ENCODE measurements around the gene PRR16.

The PRR16 gene

GRCh38 chr5:120512791-120513650, 48.9 kb downstream of the PRR16 start:
- H3K9me3 ChIP-seq (ENCODE audit: control extremely low read depth in 1 of 5, control insufficient read depth in 4 of 5, insufficient read depth in 2 of 5, low read depth in 1 of 5, low read length in 4 of 5) = no peaks in the 10 kb centered on the region
- DNase-seq = no peak
- H3K27ac ChIP-seq (ENCODE audit: insufficient read depth in 1 of 2, low read depth in 1 of 2, low read length in 2 of 2, poor library complexity in 1 of 2, severe bottlenecking in 2 of 2) = no peak overlapping the region
- no peaks in the 10 kb centered on the region for H3K36me3 ChIP-seq (ENCODE audit: control insufficient read depth in 4 of 4, insufficient read depth in 4 of 4, low read length in 3 of 4)
- no peak overlapping the region for H3K4me3 ChIP-seq (ENCODE audit: control insufficient read depth in 1 of 7, extremely low read depth in 1 of 7, insufficient read depth in 4 of 7, low read depth in 2 of 7, low read length in 6 of 7)
- no peaks in the 10 kb centered on the region for H3K4me1 ChIP-seq (ENCODE audit: control extremely low read depth in 1 of 4, control insufficient read depth in 4 of 4, insufficient read depth in 4 of 4, low read length in 3 of 4)
- no peaks in the 10 kb centered on the region for H3K27me3 ChIP-seq (replicated peaks in 2 of 5; ENCODE audit: control insufficient read depth in 4 of 5, insufficient read depth in 5 of 5, low read length in 4 of 5)
- POLR2A ChIA-PET = no interaction called here
- CTCF ChIA-PET = interaction anchor here (1.4 kb wide), 1 partner anchor 16 kb away, joined by 3 read pairs; no protein-coding TSS in a partner anchor
- WGBS (ENCODE audit: insufficient coverage) = over 99% methylated on average over 9 of the region's 13 CpGs

DNA sequence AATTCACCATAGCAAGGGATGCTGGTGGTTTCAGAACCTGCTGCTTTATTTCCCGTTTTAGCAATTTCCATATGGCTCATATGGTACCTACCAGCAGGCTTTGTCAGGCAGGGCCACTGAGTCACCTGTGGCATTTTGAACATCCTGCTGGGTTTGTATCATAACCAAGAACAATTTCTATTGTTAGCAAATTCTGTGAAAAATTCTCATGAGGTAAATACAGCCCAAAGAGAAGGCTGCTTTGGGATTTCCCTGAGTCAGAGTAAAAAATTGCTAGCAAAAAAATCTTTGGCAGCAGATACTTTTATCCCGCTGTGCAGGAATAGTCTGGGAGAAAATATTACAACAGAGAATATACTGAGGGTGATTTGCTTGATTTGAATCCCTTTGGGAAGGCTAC, 52.7 kb downstream of the PRR16 start:
- no peaks in the 10 kb centered on the region for H3K4me1 ChIP-seq (ENCODE audit: control extremely low read depth in 1 of 4, control insufficient read depth in 4 of 4, insufficient read depth in 4 of 4, low read length in 3 of 4)
- no peak for DNase-seq
- H3K36me3 ChIP-seq (ENCODE audit: control insufficient read depth in 4 of 4, insufficient read depth in 4 of 4, low read length in 3 of 4) = no peaks in the 10 kb centered on the region
- POLR2A ChIA-PET = no interaction called here
- H3K27ac ChIP-seq (ENCODE audit: insufficient read depth in 1 of 2, low read depth in 1 of 2, low read length in 2 of 2, poor library complexity in 1 of 2, severe bottlenecking in 2 of 2) = no peak overlapping the region
- no peaks in the 10 kb centered on the region for H3K27me3 ChIP-seq (replicated peaks in 2 of 5; ENCODE audit: control insufficient read depth in 4 of 5, insufficient read depth in 5 of 5, low read length in 4 of 5)
- WGBS (ENCODE audit: insufficient coverage) = 81% methylated on average over 2 of the region's 2 CpGs
- no peaks in the 10 kb centered on the region for H3K9me3 ChIP-seq (ENCODE audit: control extremely low read depth in 1 of 5, control insufficient read depth in 4 of 5, insufficient read depth in 2 of 5, low read depth in 1 of 5, low read length in 4 of 5)
- no peak overlapping the region for H3K4me3 ChIP-seq (ENCODE audit: control insufficient read depth in 1 of 7, extremely low read depth in 1 of 7, insufficient read depth in 4 of 7, low read depth in 2 of 7, low read length in 6 of 7)
- CTCF ChIA-PET = no interaction called here

- Histone ChIP-seq H3K27ac (ENCODE audit: insufficient read depth in 1 of 2, low read depth in 1 of 2, low read length in 2 of 2, poor library complexity in 1 of 2, severe bottlenecking in 2 of 2) (no peak overlapping the region), H3K4me3 (ENCODE audit: control insufficient read depth in 1 of 7, extremely low read depth in 1 of 7, insufficient read depth in 4 of 7, low read depth in 2 of 7, low read length in 6 of 7) (no peak overlapping the region), H3K27me3 (replicated peaks in 2 of 5; ENCODE audit: control insufficient read depth in 4 of 5, insufficient read depth in 5 of 5, low read length in 4 of 5) (no peaks in the 10 kb centered on the region), H3K9me3 (ENCODE audit: control extremely low read depth in 1 of 5, control insufficient read depth in 4 of 5, insufficient read depth in 2 of 5, low read depth in 1 of 5, low read length in 4 of 5) (no peaks in the 10 kb centered on the region), H3K36me3 (ENCODE audit: control insufficient read depth in 4 of 4, insufficient read depth in 4 of 4, low read length in 3 of 4) (no peaks in the 10 kb centered on the region), H3K4me1 (ENCODE audit: control extremely low read depth in 1 of 4, control insufficient read depth in 4 of 4, insufficient read depth in 4 of 4, low read length in 3 of 4) (no peaks in the 10 kb centered on the region)
- ChIA-PET POLR2A (no interaction called here), CTCF (no interaction called here)
- WGBS (ENCODE audit: insufficient coverage) = 100% methylated on average over 1 of the region's 5 CpGs
- no peak for DNase-seq
Observed at GRCh38 chr5:120517607-120518252, 53.6 kb downstream of the PRR16 start.

DNA sequence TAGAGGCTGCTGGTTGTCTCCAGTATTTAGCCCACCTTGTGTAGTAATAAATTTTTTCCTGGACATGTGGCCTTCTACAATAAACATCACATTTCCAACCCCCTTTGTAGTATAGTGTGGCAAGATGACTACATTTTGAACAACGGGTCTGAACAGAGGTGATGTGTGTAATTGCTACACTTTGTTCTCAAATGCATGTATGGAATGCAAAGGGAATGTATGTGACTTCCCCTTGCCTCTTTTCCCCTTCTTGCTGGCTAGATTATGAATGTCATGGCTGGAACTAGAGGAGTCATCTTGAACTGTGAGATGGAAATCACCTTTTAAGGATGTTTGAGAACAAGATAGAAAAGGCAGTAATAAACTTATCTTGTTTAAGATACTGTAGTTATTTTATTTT, 54.5 kb downstream of the PRR16 start:
- H3K4me1 ChIP-seq (ENCODE audit: control extremely low read depth in 1 of 4, control insufficient read depth in 4 of 4, insufficient read depth in 4 of 4, low read length in 3 of 4) = no peaks in the 10 kb centered on the region
- H3K27ac ChIP-seq (ENCODE audit: insufficient read depth in 1 of 2, low read depth in 1 of 2, low read length in 2 of 2, poor library complexity in 1 of 2, severe bottlenecking in 2 of 2) = no peak overlapping the region
- ChIA-PET CTCF (no interaction called here), POLR2A (no interaction called here)
- H3K4me3 ChIP-seq (ENCODE audit: control insufficient read depth in 1 of 7, extremely low read depth in 1 of 7, insufficient read depth in 4 of 7, low read depth in 2 of 7, low read length in 6 of 7) = no peak overlapping the region
- no peak for DNase-seq
- no CpG with 5 or more reads among the region's 1 CpG for WGBS (ENCODE audit: insufficient coverage)
- H3K36me3 ChIP-seq (ENCODE audit: control insufficient read depth in 4 of 4, insufficient read depth in 4 of 4, low read length in 3 of 4) = no peaks in the 10 kb centered on the region
- H3K9me3 ChIP-seq (ENCODE audit: control extremely low read depth in 1 of 5, control insufficient read depth in 4 of 5, insufficient read depth in 2 of 5, low read depth in 1 of 5, low read length in 4 of 5) = no peaks in the 10 kb centered on the region
- H3K27me3 ChIP-seq (replicated peaks in 2 of 5; ENCODE audit: control insufficient read depth in 4 of 5, insufficient read depth in 5 of 5, low read length in 4 of 5) = no peaks in the 10 kb centered on the region

DNA sequence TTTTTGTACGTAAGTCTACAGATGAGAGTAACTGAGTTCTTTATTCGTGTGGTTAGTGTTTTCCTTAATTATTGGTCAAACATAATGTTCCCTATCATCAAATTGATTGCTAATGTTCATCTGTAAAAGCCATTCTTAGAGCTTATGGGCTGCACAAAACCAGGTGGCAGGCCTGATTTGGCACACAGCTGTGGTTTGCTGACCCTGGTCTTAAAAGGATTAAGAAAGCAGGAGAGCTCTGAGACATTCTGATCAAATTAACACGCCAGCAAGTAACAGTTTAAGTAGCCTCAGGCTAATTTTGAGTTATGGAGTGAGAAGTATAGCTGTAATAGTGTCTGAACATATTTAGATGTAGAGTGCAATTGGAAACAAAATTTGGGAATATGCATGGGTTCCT, 63.2 kb downstream of the PRR16 start:
- H3K9me3 ChIP-seq (ENCODE audit: control extremely low read depth in 1 of 5, control insufficient read depth in 4 of 5, insufficient read depth in 2 of 5, low read depth in 1 of 5, low read length in 4 of 5) = no peaks in the 10 kb centered on the region
- ChIA-PET POLR2A (no interaction called here), CTCF (no interaction called here)

GRCh38 chr5:120528609-120529008, 64.5 kb downstream of the PRR16 start:
- H3K9me3 ChIP-seq (ENCODE audit: control extremely low read depth in 1 of 5, control insufficient read depth in 4 of 5, insufficient read depth in 2 of 5, low read depth in 1 of 5, low read length in 4 of 5) = no peaks in the 10 kb centered on the region
- ChIA-PET POLR2A (no interaction called here), CTCF (interaction anchor here (1.2 kb wide), 1 partner anchor 16 kb away, joined by 3 read pairs; no protein-coding TSS in a partner anchor)
- WGBS (ENCODE audit: insufficient coverage) = 96% methylated on average over 2 of the region's 2 CpGs
- H3K27ac ChIP-seq (ENCODE audit: insufficient read depth in 1 of 2, low read depth in 1 of 2, low read length in 2 of 2, poor library complexity in 1 of 2, severe bottlenecking in 2 of 2) = no peak overlapping the region
- H3K27me3 ChIP-seq (replicated peaks in 2 of 5; ENCODE audit: control insufficient read depth in 4 of 5, insufficient read depth in 5 of 5, low read length in 4 of 5) = no peaks in the 10 kb centered on the region
- no peaks in the 10 kb centered on the region for H3K36me3 ChIP-seq (ENCODE audit: control insufficient read depth in 4 of 4, insufficient read depth in 4 of 4, low read length in 3 of 4)
- DNase-seq = no peak
- no peak overlapping the region for H3K4me3 ChIP-seq (ENCODE audit: control insufficient read depth in 1 of 7, extremely low read depth in 1 of 7, insufficient read depth in 4 of 7, low read depth in 2 of 7, low read length in 6 of 7)
- H3K4me1 ChIP-seq (ENCODE audit: control extremely low read depth in 1 of 4, control insufficient read depth in 4 of 4, insufficient read depth in 4 of 4, low read length in 3 of 4) = no peaks in the 10 kb centered on the region

More for the DNA sequence above, 63.2 kb downstream of the PRR16 start:
- Histone ChIP-seq H3K27me3 (replicated peaks in 2 of 5; ENCODE audit: control insufficient read depth in 4 of 5, insufficient read depth in 5 of 5, low read length in 4 of 5) (no peaks in the 10 kb centered on the region), H3K27ac (ENCODE audit: insufficient read depth in 1 of 2, low read depth in 1 of 2, low read length in 2 of 2, poor library complexity in 1 of 2, severe bottlenecking in 2 of 2) (no peak overlapping the region), H3K4me3 (ENCODE audit: control insufficient read depth in 1 of 7, extremely low read depth in 1 of 7, insufficient read depth in 4 of 7, low read depth in 2 of 7, low read length in 6 of 7) (no peak overlapping the region), H3K36me3 (ENCODE audit: control insufficient read depth in 4 of 4, insufficient read depth in 4 of 4, low read length in 3 of 4) (no peaks in the 10 kb centered on the region), H3K4me1 (ENCODE audit: control extremely low read depth in 1 of 4, control insufficient read depth in 4 of 4, insufficient read depth in 4 of 4, low read length in 3 of 4) (no peaks in the 10 kb centered on the region)
- no peak for DNase-seq
- WGBS (ENCODE audit: insufficient coverage) = 90% methylated on average over 1 of the region's 3 CpGs

- H3K27ac ChIP-seq (ENCODE audit: insufficient read depth in 1 of 2, low read depth in 1 of 2, low read length in 2 of 2, poor library complexity in 1 of 2, severe bottlenecking in 2 of 2) = no peak overlapping the region
- no peaks in the 10 kb centered on the region for H3K4me1 ChIP-seq (ENCODE audit: control extremely low read depth in 1 of 4, control insufficient read depth in 4 of 4, insufficient read depth in 4 of 4, low read length in 3 of 4)
- no peak overlapping the region for H3K4me3 ChIP-seq (ENCODE audit: control insufficient read depth in 1 of 7, extremely low read depth in 1 of 7, insufficient read depth in 4 of 7, low read depth in 2 of 7, low read length in 6 of 7)
- ChIA-PET CTCF (interaction anchor here (1.2 kb wide), 1 partner anchor 17 kb away, joined by 3 read pairs; no protein-coding TSS in a partner anchor), POLR2A (interaction anchor here (0.6 kb wide), 1 partner anchor 206 kb away, joined by 3 read pairs; no protein-coding TSS in a partner anchor)
- no peaks in the 10 kb centered on the region for H3K9me3 ChIP-seq (ENCODE audit: control extremely low read depth in 1 of 5, control insufficient read depth in 4 of 5, insufficient read depth in 2 of 5, low read depth in 1 of 5, low read length in 4 of 5)
- no peak for DNase-seq
- H3K36me3 ChIP-seq (ENCODE audit: control insufficient read depth in 4 of 4, insufficient read depth in 4 of 4, low read length in 3 of 4) = no peaks in the 10 kb centered on the region
- no peaks in the 10 kb centered on the region for H3K27me3 ChIP-seq (replicated peaks in 2 of 5; ENCODE audit: control insufficient read depth in 4 of 5, insufficient read depth in 5 of 5, low read length in 4 of 5)
- 100% methylated on average over 1 of the region's 2 CpGs for WGBS (ENCODE audit: insufficient coverage)
Observed at GRCh38 chr5:120529386-120529785, 65.3 kb downstream of the PRR16 start.
